Activated CD4-positive, alpha-beta T cell treated with anti-CD3 and anti-CD28 coated beads, Interleukin-2, amount 10 ng/mL, durations not matched to agents 24 days and 14 days (primary cell): ENCODE results near the gene SERPIND1. TPM values are rescaled to one million over a fixed set of nuclear protein-coding genes. Genes with fewer than 3 reads are reported as not detected.

Experiments
- DNase-seq: peaks from one replicate; pipeline ENCODE4 v3.0.0; 2022
- H3K27ac Mint-ChIP-seq: one replicate; pipeline ENCODE4 v1.8.0; 2022; ENCODE audit warnings: mild to moderate bottlenecking, mixed read lengths
- H3K27me3 Mint-ChIP-seq: one replicate; pipeline ENCODE4 v1.8.0; 2022; ENCODE audit warnings: mixed read lengths
- H3K36me3 Mint-ChIP-seq: one replicate; pipeline ENCODE4 v1.8.0; 2022; ENCODE audit warnings: low read depth, mild to moderate bottlenecking, mixed read lengths
- H3K4me1 Mint-ChIP-seq: one replicate; pipeline ENCODE4 v1.8.0; 2021; ENCODE audit warnings: mixed read lengths
- H3K4me3 Mint-ChIP-seq: one replicate; pipeline ENCODE4 v1.8.0; 2022; ENCODE audit warnings: mild to moderate bottlenecking, moderate library complexity, mixed read lengths
- H3K9me3 Mint-ChIP-seq: one replicate; pipeline ENCODE4 v1.8.0; 2021; ENCODE audit warnings: mixed read lengths
- intact Hi-C: fragments of 100-400 bp; cut with micrococcal nuclease; formaldehyde crosslinking; loops from one replicate; pipeline ENCODE4 v1.15.1; 2023
- total RNA-seq: library from RNA; stranded (reverse); gene quantifications from 2 replicates; pipeline ENCODE4 v1.2.3, GENCODE V29; 2022

Gene SERPIND1
- total RNA-seq, 1 donor from 2014 or later: not detected

DNA sequence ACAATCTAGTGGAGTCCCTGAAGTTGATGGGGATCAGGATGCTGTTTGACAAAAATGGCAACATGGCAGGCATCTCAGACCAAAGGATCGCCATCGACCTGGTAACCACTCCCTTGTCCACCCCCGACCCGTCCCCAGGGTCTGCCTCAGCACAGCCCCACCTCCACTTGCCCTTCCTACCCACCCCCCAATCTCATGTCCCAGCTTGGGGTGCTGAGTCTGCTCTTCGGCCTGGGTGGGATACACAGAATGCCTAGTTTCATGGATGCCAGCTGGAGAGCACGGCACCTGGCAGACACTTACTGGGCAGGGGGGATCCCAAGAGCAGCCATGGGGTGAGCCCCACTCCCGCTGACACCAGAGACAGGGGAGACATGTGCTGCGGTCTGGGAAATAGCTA, 12.1 kb downstream of the SERPIND1 start:
- no peak for DNase-seq
- Mint-ChIP-seq H3K36me3 (peaks cover 15% of the 10 kb centered on the region), H3K9me3 (no peaks in the 10 kb centered on the region), H3K4me1 (peaks cover 7% of the 10 kb centered on the region), H3K27me3 (no peaks in the 10 kb centered on the region), H3K27ac (no peak overlapping the region), H3K4me3 (no peak overlapping the region)
- intact Hi-C loops: no loop called here

DNA sequence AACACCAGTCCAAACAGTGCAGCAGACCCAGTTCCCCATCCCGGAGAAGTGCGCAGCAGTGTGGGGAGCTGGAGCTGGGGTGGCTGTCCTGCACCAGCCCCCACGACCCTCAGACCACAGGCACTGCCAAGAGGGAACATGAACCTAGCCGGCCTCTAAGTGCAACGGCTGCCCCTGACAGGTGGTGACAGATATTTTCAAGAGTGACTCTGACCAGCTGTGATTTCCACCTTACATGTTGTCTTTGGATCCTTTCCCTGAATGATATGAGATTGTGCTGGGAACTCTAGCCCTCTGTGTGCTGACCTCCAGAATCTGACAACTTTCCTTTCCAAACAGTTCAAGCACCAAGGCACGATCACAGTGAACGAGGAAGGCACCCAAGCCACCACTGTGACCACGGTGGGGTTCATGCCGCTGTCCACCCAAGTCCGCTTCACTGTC, 12.6 kb downstream of the SERPIND1 start:
- intact Hi-C loops: no loop called here
- Mint-ChIP-seq H3K9me3 (no peaks in the 10 kb centered on the region), H3K27ac (no peak overlapping the region), H3K27me3 (no peaks in the 10 kb centered on the region), H3K36me3 (peaks cover 18% of the 10 kb centered on the region), H3K4me1 (peaks cover 4% of the 10 kb centered on the region), H3K4me3 (no peak overlapping the region)
- DNase-seq: no peak

- Mint-ChIP-seq H3K4me1 (peaks cover 1% of the 10 kb centered on the region), H3K4me3 (no peak overlapping the region), H3K27me3 (no peaks in the 10 kb centered on the region), H3K27ac (no peak overlapping the region), H3K36me3 (peaks cover 20% of the 10 kb centered on the region), H3K9me3 (no peaks in the 10 kb centered on the region)
- intact Hi-C loops: no loop called here
- no peak for DNase-seq
Measured at GRCh38 chr22:20787223-20787622, 13.3 kb downstream of the SERPIND1 start.

DNA sequence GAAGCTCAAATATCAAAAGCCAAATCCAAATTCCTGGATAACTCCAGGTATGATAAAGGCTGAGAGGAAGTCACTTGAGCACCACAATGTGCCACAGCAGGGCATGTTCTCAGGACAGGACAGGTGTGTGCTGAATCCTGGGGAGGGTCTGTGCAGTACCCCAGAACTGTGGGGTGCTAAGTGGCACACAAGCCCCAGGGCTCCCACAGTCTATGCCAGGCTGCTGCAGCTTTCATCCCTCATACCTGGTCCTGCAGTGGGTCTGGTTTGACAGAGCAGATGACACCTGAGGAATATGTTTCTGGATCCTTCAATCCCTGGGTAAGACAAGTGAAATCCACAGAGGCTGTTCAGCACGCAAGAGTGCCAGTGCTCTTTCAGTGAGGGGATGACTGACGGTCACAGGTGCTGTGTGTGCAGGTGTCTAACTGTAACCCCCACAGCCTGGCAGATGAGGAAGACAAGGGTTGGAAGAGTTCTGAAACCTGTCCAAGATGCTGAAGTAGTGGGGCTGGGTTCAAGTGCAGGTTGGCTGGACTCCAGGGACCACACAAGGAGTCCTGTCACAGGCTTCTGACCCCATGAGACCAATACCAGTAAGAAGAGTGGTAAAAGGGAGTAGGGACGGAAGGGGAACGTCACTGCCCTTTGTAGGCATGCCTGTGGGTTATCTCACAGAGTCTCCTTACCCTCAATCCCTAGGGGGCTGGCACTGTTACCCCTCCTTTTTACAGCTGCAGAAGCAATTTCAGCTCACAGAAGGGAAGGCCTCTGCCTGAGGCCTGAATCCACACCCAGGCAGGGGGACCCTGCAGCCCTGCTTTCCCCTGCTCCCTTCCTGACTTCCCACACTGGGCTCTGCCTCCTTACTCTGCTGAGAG, 14.1 kb downstream of the SERPIND1 start:
- peaks cover 25% of the 10 kb centered on the region for H3K36me3 Mint-ChIP-seq
- no peak for DNase-seq
- intact Hi-C loops: no loop called here
- peaks cover 1% of the 10 kb centered on the region for H3K4me1 Mint-ChIP-seq
- no peaks in the 10 kb centered on the region for H3K9me3 Mint-ChIP-seq
- H3K27ac Mint-ChIP-seq: no peak overlapping the region
- no peaks in the 10 kb centered on the region for H3K27me3 Mint-ChIP-seq
- no peak overlapping the region for H3K4me3 Mint-ChIP-seq

DNA sequence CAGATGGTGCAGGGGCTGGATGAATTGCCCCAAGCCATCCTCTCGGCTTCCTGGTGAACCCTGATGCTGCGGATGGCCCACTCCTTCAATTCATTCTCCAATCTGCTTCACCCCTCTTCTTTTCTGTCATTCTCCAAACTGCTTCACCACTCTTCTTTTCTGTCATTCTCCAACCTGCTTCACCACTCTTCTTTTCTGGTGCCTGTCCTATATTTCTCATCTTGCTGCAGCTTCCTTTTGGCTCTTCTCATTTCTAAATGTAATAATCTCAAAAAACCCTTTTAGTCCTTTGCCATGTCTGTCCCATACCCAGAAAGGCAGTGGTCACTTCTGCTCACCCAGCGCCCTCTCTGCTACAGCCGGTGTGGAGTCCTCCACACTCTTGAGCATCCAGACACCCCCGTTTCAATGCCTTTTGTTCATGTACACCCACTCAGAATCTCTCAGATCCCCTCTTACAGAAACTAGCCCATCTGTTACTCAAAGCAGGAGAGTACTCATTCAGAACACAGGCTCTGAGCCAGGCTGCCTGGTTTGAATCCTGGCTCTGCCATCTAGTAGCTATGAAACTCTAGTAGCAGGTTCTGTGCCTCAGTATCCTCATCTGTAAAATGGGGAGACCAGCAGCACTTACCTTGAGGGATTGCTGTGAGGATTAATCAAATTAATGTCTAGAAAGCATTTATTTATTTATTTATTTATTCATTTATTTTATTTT, 14.9 kb downstream of the SERPIND1 start:
- no peaks in the 10 kb centered on the region for H3K9me3 Mint-ChIP-seq
- DNase-seq: no peak
- peaks cover 26% of the 10 kb centered on the region for H3K36me3 Mint-ChIP-seq
- no peaks in the 10 kb centered on the region for H3K27me3 Mint-ChIP-seq
- peaks cover 1% of the 10 kb centered on the region for H3K4me1 Mint-ChIP-seq
- H3K4me3 Mint-ChIP-seq: no peak overlapping the region
- H3K27ac Mint-ChIP-seq: no peak overlapping the region
- intact Hi-C loops: no loop called here

- H3K36me3 Mint-ChIP-seq: peaks cover 51% of the 10 kb centered on the region
- intact Hi-C loops: no loop called here
- H3K27ac Mint-ChIP-seq: no peak overlapping the region
- no peaks in the 10 kb centered on the region for H3K9me3 Mint-ChIP-seq
- no peaks in the 10 kb centered on the region for H3K27me3 Mint-ChIP-seq
- no peak for DNase-seq
- no peak overlapping the region for H3K4me3 Mint-ChIP-seq
- no peaks in the 10 kb centered on the region for H3K4me1 Mint-ChIP-seq
Measured at GRCh38 chr22:20792221-20792965, 18.5 kb downstream of the SERPIND1 start.

- H3K27ac Mint-ChIP-seq: no peak overlapping the region
- H3K4me1 Mint-ChIP-seq: no peaks in the 10 kb centered on the region
- DNase-seq: no peak
- peaks cover 52% of the 10 kb centered on the region for H3K36me3 Mint-ChIP-seq
- no peaks in the 10 kb centered on the region for H3K9me3 Mint-ChIP-seq
- intact Hi-C loops: no loop called here
- no peak overlapping the region for H3K4me3 Mint-ChIP-seq
- H3K27me3 Mint-ChIP-seq: no peaks in the 10 kb centered on the region
Measured at GRCh38 chr22:20792966-20793728, 19.2 kb downstream of the SERPIND1 start.

DNA sequence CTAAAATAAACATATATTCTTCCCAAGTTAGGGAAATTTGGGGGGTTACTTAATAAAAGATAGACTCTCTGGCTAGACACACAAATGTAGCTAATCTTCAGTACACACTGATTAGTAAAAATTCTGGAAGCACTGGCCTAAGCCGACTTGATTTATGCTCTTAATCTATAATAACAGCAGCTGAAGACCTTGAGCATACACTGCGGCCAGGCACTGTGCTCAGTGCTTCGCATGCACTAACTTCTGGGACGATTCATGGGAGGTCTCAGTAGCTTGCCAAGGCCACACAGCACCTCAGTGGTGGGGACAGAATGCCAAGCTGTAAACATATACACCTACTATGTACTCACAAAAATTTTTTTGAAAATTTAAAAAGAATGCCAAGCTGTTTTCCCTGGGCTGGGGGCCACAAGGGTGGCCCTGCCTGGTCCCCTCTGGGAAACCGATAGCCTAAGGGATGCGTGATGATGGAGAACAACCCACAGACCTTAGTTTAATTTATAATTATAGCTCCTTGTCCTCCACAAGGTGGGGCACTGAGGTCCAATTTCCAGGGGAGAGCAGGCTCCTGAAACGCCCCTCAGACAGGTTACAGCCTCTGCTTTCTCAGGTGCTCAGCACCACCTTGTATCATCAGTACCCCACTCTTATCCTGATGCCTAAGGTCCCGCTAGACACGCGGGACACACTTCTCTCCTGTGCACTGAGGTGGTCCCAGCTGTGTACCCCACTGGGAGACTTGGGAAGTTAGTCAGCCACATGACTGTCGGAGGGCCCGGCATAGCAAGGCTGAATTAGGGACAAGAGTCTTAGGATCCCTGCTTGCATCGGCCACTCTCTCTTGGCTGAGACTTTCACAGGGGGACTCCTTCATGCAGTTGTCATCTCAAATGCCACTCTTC, 20.1 kb downstream of the SERPIND1 start:
- intact Hi-C loops: no loop called here
- Mint-ChIP-seq H3K36me3 (peaks cover 53% of the 10 kb centered on the region), H3K9me3 (no peaks in the 10 kb centered on the region), H3K4me3 (no peak overlapping the region), H3K27me3 (no peaks in the 10 kb centered on the region), H3K4me1 (no peaks in the 10 kb centered on the region), H3K27ac (no peak overlapping the region)
- DNase-seq: no peak

DNA sequence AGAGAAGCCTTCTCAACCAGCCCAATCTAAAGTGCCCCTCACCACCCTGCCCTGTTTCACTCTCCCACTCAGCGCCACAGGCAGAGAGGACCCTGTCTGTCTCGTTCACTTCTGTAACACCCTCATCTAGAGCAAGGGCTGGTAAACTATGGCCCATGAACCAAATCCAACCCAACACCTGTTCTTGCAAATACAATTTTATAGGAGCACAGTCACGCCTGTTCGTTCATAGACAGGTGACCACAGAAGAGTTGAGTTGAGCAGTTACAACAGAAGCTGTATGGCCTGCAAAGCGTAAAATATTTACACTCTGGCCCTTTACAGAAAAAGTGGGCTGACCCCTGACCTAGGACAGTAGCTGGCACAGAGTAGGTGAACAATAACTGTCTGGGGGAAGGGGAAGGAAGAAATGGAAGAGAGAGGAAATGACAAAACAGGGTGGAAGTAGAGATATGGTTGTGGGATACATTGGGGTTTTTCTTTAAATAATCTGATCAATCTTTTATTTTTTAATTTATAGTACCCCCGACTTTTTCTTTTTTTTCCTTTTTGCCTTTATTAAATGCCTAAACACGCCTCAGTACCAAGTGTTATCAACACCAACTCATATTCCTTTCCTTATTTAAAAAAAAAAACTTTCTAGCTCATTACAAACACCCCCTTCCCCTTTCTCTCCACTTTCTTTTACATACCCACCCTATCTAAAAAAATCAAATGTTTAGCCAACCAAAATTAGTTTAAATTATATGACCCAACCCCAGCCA, 20.9 kb downstream of the SERPIND1 start:
- Mint-ChIP-seq H3K4me1 (no peaks in the 10 kb centered on the region), H3K27me3 (no peaks in the 10 kb centered on the region), H3K9me3 (no peaks in the 10 kb centered on the region), H3K27ac (no peak overlapping the region), H3K4me3 (no peak overlapping the region), H3K36me3 (peaks cover 61% of the 10 kb centered on the region)
- no peak for DNase-seq
- intact Hi-C loops: no loop called here

DNA sequence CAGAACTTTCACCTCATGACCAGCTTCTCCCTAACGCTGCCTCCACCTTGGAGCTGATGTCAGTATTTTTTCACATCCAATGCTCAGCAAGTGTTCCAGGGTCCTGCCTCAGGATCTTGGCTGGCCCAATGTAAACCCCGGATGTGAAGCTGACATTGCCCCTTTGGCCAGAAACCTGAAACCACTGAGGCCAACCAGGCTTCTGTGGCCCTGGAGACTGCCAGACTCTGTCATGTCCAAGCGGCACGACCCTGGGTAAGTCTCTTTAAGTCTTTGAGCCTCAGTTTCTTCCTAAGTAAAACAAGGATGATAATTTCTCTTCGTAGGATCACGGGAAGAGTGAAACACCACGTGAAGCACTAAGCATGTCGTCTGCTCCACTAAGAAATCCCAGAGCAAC, 22.8 kb downstream of the SERPIND1 start:
- DNase-seq: no peak
- Mint-ChIP-seq H3K27ac (no peak overlapping the region), H3K36me3 (peaks cover 57% of the 10 kb centered on the region), H3K4me1 (no peaks in the 10 kb centered on the region), H3K9me3 (no peaks in the 10 kb centered on the region), H3K27me3 (no peaks in the 10 kb centered on the region), H3K4me3 (no peak overlapping the region)
- intact Hi-C loops: no loop called here

GRCh38 chr22:20798218-20798617, 24.3 kb downstream of the SERPIND1 start:
- DNase-seq: no peak
- Mint-ChIP-seq H3K27ac (no peak overlapping the region), H3K4me3 (no peak overlapping the region), H3K36me3 (peaks cover 61% of the 10 kb centered on the region), H3K4me1 (no peaks in the 10 kb centered on the region), H3K27me3 (no peaks in the 10 kb centered on the region), H3K9me3 (no peaks in the 10 kb centered on the region)
- intact Hi-C loops: no loop called here

GRCh38 chr22:20798974-20799373, 25.1 kb downstream of the SERPIND1 start:
- no peak for DNase-seq
- intact Hi-C loops: no loop called here
- Mint-ChIP-seq H3K9me3 (no peaks in the 10 kb centered on the region), H3K36me3 (peaks cover 61% of the 10 kb centered on the region), H3K27ac (no peak overlapping the region), H3K27me3 (no peaks in the 10 kb centered on the region), H3K4me3 (no peak overlapping the region), H3K4me1 (no peaks in the 10 kb centered on the region)
